Astrocyte of the cerebellum (primary cell): ENCODE measurements around the gene CLSTN1.

ENCODE experiments used
- DNase-seq: peaks from one replicate; pipeline ENCODE4 v3.0.0-alpha.2; 2011; ENCODE audit warnings: low read depth
- H3K4me3 ChIP-seq: 2 replicates; pipeline ENCODE4 v1.5.1; 2011; ENCODE audit warnings: mild to moderate bottlenecking, low read depth, low read length, moderate library complexity
- CTCF ChIP-seq: IDR thresholded peaks from 2 replicates; pipeline ENCODE4 v1.5.1; 2012; ENCODE audit warnings: low read length, low read depth, moderate library complexity, mild to moderate bottlenecking; ENCODE audit errors: missing control alignments
- in situ Hi-C: cut with HindIII; loops from 2 replicates; pipeline ENCODE4 v1.10.0; 2017; ENCODE audit warnings: low sequenced_read_pairs

CLSTN1 gene

GRCh38 chr1:9817734-9818133 is 6.0 kb downstream of the CLSTN1 start:
- no peak overlapping the region for H3K4me3 ChIP-seq
- no peak for DNase-seq
- in situ Hi-C loops = loop anchor here (25.0 kb wide), 1 partner anchor 180 kb away; no protein-coding TSS in a partner anchor
- TF ChIP-seq CTCF = no peak

- H3K4me3 ChIP-seq = no peak overlapping the region
- in situ Hi-C loops = loop anchor here (25.0 kb wide), 1 partner anchor 179 kb away; no protein-coding TSS in a partner anchor
- DNase-seq = no peak
- no peak for TF ChIP-seq CTCF
Observed at GRCh38 chr1:9816199-9816598, 7.6 kb downstream of the CLSTN1 start.

GRCh38 chr1:9815150-9815549 is 8.6 kb downstream of the CLSTN1 start:
- DNase-seq = no peak
- in situ Hi-C loops = loop anchor here (25.0 kb wide), 1 partner anchor 178 kb away; no protein-coding TSS in a partner anchor
- no peak overlapping the region for H3K4me3 ChIP-seq
- no peak for TF ChIP-seq CTCF

GRCh38 chr1:9814619-9815018 is 9.1 kb downstream of the CLSTN1 start:
- no peak for TF ChIP-seq CTCF
- no peak for DNase-seq
- H3K4me3 ChIP-seq = no peak overlapping the region
- in situ Hi-C loops = loop anchor here (25.0 kb wide), 1 partner anchor 177 kb away; no protein-coding TSS in a partner anchor

- in situ Hi-C loops = loop anchor here (25.0 kb wide), 1 partner anchor 174 kb away; no protein-coding TSS in a partner anchor
- no peak for TF ChIP-seq CTCF
- no peak for DNase-seq
- no peak overlapping the region for H3K4me3 ChIP-seq
Observed at GRCh38 chr1:9811239-9811966, 12.4 kb downstream of the CLSTN1 start.

- no peak for TF ChIP-seq CTCF
- in situ Hi-C loops = loop anchor here (25.0 kb wide), 1 partner anchor 172 kb away; no protein-coding TSS in a partner anchor
- DNase-seq = no peak
- no peak overlapping the region for H3K4me3 ChIP-seq
Observed at GRCh38 chr1:9809100-9809510, 14.7 kb downstream of the CLSTN1 start.
